ENCODE results near the gene OGDHL. TPM values are rescaled to one million over a fixed set of nuclear protein-coding genes. Genes with fewer than 3 reads are reported as not detected.
"Not testable (repeated sequence)": the region's sequence is repeated elsewhere in the genome, so short reads cannot be mapped to it uniquely, and the experiment has no call there.

Gene OGDHL
- total RNA-seq = 0.52 TPM

GRCh38 chr10:49761789-49762565 lies at the start of gene OGDHL:
Gene OGDHL (minus strand): TSS chr10:49762323. CDS start chr10:49758592, 3,731 bp downstream.
- peak; percentile 79 for ATAC-seq

- no peak for ATAC-seq
These were observed 41.9 kb upstream of the OGDHL start for GRCh38 chr10:49803988-49804387.

GRCh38 chr10:49798275-49798674 lies 36.2 kb upstream of the OGDHL start:
- ATAC-seq = no peak

GRCh38 chr10:49791100-49791499 lies 29.0 kb upstream of the OGDHL start:
- ATAC-seq = no peak

- no peak for ATAC-seq
These were observed 22.6 kb upstream of the OGDHL start for GRCh38 chr10:49784681-49785080.

- no peak for ATAC-seq
These were observed 21.5 kb upstream of the OGDHL start for GRCh38 chr10:49783645-49784044.

- ATAC-seq = no peak
These were observed 19.1 kb upstream of the OGDHL start for GRCh38 chr10:49781247-49781646.

GRCh38 chr10:49778197-49778596 lies 16.1 kb upstream of the OGDHL start:
- no peak for ATAC-seq

GRCh38 chr10:49776851-49777250 lies 14.7 kb upstream of the OGDHL start:
- no peak for ATAC-seq

- no peak for ATAC-seq
These were observed 12.9 kb upstream of the OGDHL start for GRCh38 chr10:49775014-49775413.

GRCh38 chr10:49772944-49773343 lies 10.8 kb upstream of the OGDHL start:
- ATAC-seq = not testable (repeated sequence)

GRCh38 chr10:49771046-49771445 lies 8.9 kb upstream of the OGDHL start:
- ATAC-seq = not testable (repeated sequence)

- ATAC-seq = no peak
These were observed 7.6 kb upstream of the OGDHL start for GRCh38 chr10:49769692-49770091.

- ATAC-seq = no peak
These were observed 6.6 kb upstream of the OGDHL start for GRCh38 chr10:49768731-49769130.

GRCh38 chr10:49768329-49768728 lies 6.2 kb upstream of the OGDHL start:
- ATAC-seq = no peak

GRCh38 chr10:49767752-49768151 lies 5.6 kb upstream of the OGDHL start:
- no peak for ATAC-seq

GRCh38 chr10:49766484-49766883 lies 4.4 kb upstream of the OGDHL start:
- no peak for ATAC-seq

- ATAC-seq = no peak
These were observed 399 bp upstream of the OGDHL start for GRCh38 chr10:49762566-49762877.

- no peak for ATAC-seq
These were observed 828 bp downstream of the OGDHL start for GRCh38 chr10:49761201-49761788.

- ATAC-seq = no peak
These were observed 1.3 kb downstream of the OGDHL start for GRCh38 chr10:49760789-49761188.

- no peak for ATAC-seq
These were observed 2.2 kb downstream of the OGDHL start for GRCh38 chr10:49759787-49760551.

GRCh38 chr10:49758249-49758930 lies 3.7 kb downstream of the OGDHL start:
- ATAC-seq = no peak

GRCh38 chr10:49756641-49757040 lies 5.5 kb downstream of the OGDHL start:
- no peak for ATAC-seq

Measured in esophagus mucosa (tissue), 1 donor.